ENCODE measurements around the gene TMEM128. TPM values are rescaled to one million over a fixed set of nuclear protein-coding genes. Genes with fewer than 3 reads are reported as not detected.

Gene TMEM128
- total and polyA plus RNA-seq, 12 donors = 14.6 to 33.2 (median 28.8) TPM

Other genes with a start within 250 kb of the TMEM128 start
- not detected for gene OTOP1, start 21.3 kb downstream of the TMEM128 start, total RNA-seq
- not detected for gene OTOP1, start 21.3 kb downstream of the TMEM128 start, polyA plus RNA-seq
- 10 to 100 TPM in 3 of 9 donors, 1 to 10 TPM in 6; 5.1 to 19.1 (median 8.0) TPM for gene LYAR, start 41.9 kb upstream of the TMEM128 start, total RNA-seq
- 10 to 100 TPM; 10.1 to 30.1 (median 19.5) TPM for gene LYAR, start 41.9 kb upstream of the TMEM128 start, polyA plus RNA-seq
- gene ZBTB49, start 42.0 kb upstream of the TMEM128 start, total RNA-seq = 1 to 10 TPM; 3.3 to 7.2 (median 5.6) TPM
- 1 to 10 TPM; 3.3 to 4.9 (median 4.4) TPM for gene ZBTB49, start 42.0 kb upstream of the TMEM128 start, polyA plus RNA-seq
- 10 to 100 TPM in 4 of 9 donors, 1 to 10 TPM in 5; 1.4 to 42.7 (median 7.2) TPM for gene NSG1, start 138.9 kb upstream of the TMEM128 start, total RNA-seq
- gene NSG1, start 138.9 kb upstream of the TMEM128 start, polyA plus RNA-seq = 10 to 100 TPM in 2 of 3 donors, 1 to 10 TPM in 1; 6.7 to 39.0 (median 13.2) TPM